AG09309 (cell line): ENCODE results near the gene MYL12B.
A peak's percentile ranks its signal among the peaks of the same experiment; 100 is the strongest.

Source experiments
- DNase-seq: peaks from one replicate; pipeline ENCODE4 v3.0.0-alpha.2; 2010; ENCODE audit warnings: low read depth
- H3K4me3 ChIP-seq: 2 replicates; pipeline ENCODE4 v1.5.1; 2011; ENCODE audit warnings: mild to moderate bottlenecking, low read depth, low read length, moderate library complexity; ENCODE audit not compliant: control insufficient read depth
- CTCF ChIP-seq: IDR thresholded peaks from 2 replicates; pipeline ENCODE4 v1.5.1; 2011; ENCODE audit warnings: mild to moderate bottlenecking, low read depth, low read length, inconsistent platforms; ENCODE audit not compliant: insufficient read depth, control insufficient read depth; ENCODE audit errors: missing control alignments

Gene MYL12B

DNA sequence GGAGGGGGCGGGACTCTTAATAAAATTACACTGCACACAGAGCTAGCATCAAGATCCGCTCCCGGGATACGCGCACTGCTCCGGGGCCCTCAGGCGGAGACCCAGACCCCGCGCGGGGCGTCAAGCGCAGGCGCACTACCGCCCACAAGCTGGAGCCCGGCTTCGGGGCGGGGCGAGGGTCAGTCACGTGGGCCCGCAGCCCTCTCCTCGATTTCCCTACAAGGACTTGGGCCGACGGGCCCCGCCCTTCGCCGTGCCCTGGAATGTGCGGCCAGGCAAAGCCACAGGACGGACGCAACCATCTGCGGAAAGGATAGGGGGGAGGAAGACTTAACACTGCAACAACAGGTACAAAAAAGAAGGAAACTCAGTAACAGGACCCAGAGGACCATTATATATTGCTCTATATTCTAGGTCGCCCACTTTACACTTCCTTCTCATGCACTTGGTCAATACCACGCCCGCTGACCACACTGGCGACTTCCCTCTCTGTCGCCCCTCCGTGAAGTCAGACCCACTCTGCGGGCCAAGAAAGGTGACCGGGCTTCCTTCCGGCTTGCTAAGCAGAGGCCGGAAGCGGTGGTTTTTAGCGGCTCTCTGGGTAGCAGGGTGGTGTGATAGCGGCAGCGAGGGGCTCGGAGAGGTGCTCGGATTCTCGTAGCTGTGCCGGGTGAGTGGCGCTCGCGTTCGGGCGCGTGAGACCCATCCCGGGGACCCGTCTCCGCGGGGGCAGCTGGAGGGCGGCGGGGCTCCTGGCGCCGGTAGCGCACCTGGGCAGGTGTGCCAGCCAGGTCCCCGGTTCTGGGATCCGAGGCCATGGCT lies 14.5 kb upstream of the MYL12B start, which contains the start of gene MYL12A:
MYL12A (plus strand) TSS at position 562 of the 822 bp plus-strand sequence. CDS start 5,447 bp downstream, outside the sequence.
- DNase-seq = peak; percentile 94
- no peak for TF ChIP-seq CTCF
- peak within 1 kb of the TSS; percentile 68 for H3K4me3 ChIP-seq

GRCh38 chr18:3248062-3248657 lies 13.8 kb upstream of the MYL12B start:
- TF ChIP-seq CTCF = no peak
- no peak for DNase-seq
- H3K4me3 ChIP-seq = peak overlapping the region; percentile 68

- no peak for DNase-seq
- TF ChIP-seq CTCF = no peak
- peak overlapping the region; percentile 68 for H3K4me3 ChIP-seq
These were observed 13.1 kb upstream of the MYL12B start for GRCh38 chr18:3248658-3249359.

DNA sequence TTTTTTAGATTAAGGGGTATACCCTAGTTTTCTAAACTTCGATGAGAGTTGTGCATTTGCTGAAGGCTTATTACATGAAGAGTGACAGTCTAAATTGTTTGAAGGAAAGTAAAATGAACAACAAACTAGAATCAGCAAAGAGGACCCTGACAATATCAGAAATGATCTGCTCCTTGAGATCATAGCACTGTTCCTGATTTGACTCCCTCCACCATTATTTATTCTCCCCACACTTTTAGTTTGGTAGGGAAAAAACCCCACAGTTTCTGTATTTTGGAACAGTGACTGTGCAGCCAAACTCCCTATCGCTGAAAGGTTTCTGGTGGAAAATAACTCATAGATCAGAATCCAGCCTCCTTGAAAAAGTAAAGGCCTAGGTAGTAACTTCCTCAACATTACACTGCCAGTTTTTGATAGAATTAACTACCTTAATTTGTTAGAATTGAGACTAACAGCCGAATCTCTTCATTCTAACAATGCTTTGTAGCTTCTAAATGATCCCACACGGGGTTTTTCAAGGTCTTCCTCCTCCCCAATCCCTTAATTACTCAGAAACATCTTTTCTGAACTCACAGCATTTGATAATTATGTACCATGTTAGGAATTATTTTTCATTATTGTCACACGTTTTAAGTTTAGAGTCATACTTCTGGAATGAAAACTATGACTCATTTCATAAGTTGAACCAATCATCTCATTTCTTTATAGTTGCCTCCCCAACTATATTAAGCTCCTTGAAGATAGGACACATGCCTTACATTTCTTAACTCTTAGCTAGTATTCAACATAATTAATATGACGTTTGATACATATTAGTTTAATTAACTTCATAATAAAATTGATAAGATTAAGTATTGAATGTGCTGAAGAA lies 11.5 kb upstream of the MYL12B start:
- no peak for TF ChIP-seq CTCF
- no peak overlapping the region for H3K4me3 ChIP-seq
- DNase-seq = peak; percentile 52

GRCh38 chr18:3251249-3251962 lies 10.5 kb upstream of the MYL12B start:
- TF ChIP-seq CTCF = no peak
- DNase-seq = no peak
- no peak overlapping the region for H3K4me3 ChIP-seq
